ENCODE data around the gene PDE9A. TPM values are rescaled to one million over a fixed set of nuclear protein-coding genes. Genes with fewer than 3 reads are reported as not detected.
"Not testable (repeated sequence)": the region's sequence is repeated elsewhere in the genome, so short reads cannot be mapped to it uniquely, and the experiment has no call there.

The PDE9A gene
- polyA plus RNA-seq, 2 of the 4 experiments (the other 2 are of a cell fraction): 1.3 to 3.1 TPM

DNA sequence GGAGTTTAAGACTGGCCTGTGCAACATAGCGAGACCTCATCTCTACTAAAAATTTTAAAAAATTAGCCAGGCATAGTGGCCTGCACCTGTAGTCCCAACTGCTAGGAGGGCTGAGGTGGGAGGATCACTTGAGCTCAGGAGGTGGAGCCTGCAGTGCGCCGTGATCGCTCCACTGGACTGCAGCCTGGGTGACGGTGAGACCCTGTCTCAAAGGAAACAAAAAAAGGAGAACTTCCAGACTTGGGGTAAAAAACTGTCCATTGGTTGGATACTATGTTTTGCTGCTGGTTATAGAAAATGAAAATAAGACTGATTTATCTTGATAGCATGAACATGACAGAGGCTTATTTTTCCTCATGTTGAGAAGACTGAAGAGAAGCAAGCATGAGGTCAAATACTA, 146.5 kb downstream of the PDE9A start (continued):
- no peak for TF ChIP-seq HOXB5 (CRISPR knock-in tag; IDR thresholded peaks at IDR 0.05)
- TF ChIP-seq RNF2 (IDR thresholded peaks at IDR 0.05; ENCODE audit: borderline replicate concordance, low read depth): no peak

DNA sequence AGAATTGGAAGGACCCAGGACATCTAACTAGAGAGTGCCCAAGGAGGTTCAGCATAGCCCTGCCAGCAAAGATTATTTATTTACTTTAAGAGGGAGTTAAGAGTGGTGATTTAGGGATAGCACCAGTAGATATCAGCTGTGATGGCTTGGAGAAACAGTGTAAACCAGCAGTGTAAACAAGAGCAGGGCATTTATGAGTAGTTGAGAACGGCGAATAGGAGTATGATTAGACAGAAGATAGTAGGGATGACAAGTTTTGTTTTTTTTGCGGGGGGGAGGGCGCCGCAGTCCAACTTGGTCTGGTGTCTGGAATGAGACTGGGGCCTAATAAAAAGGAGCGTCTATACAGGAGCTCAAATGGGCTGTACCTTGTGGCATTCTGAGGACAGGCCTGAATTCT, 148.2 kb downstream of the PDE9A start:
- ATAC-seq; H3K27ac ChIP-seq; POLR2A ChIA-PET; H3K9me3 ChIP-seq; H3K4me3 ChIP-seq; FAIRE-seq; DNase-seq (ENCODE audit: low read depth in 1 of 2, low spot score in 1 of 2); H3K4me2 ChIP-seq; CTCF ChIA-PET; H3K4me1 ChIP-seq: not testable (repeated sequence)
- 68% methylated on average over 6 of the region's 6 CpGs for WGBS (ENCODE audit: missing lambda C conversion rate)

GRCh38 chr21:42806509-42807140, 153.2 kb downstream of the PDE9A start:
- ChIA-PET CTCF (no interaction called here), POLR2A (no interaction called here)
- Histone ChIP-seq H3K27ac (no peak overlapping the region), H3K4me3 (no peak overlapping the region), H3K9me3 (no peaks in the 10 kb centered on the region), H3K4me2 (no peak overlapping the region), H3K4me1 (no peaks in the 10 kb centered on the region)
- TF ChIP-seq, protein P1, sequence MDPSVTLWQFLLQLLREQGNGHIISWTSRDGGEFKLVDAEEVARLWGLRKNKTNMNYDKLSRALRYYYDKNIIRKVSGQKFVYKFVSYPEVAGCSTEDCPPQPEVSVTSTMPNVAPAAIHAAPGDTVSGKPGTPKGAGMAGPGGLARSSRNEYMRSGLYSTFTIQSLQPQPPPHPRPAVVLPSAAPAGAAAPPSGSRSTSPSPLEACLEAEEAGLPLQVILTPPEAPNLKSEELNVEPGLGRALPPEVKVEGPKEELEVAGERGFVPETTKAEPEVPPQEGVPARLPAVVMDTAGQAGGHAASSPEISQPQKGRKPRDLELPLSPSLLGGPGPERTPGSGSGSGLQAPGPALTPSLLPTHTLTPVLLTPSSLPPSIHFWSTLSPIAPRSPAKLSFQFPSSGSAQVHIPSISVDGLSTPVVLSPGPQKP (IDR thresholded peaks at IDR 0.05; ENCODE audit: low read depth, low read length): no peak
- FAIRE-seq (no peak), DNase-seq (ENCODE audit: low read depth in 1 of 2, low spot score in 1 of 2) (no peak), ATAC-seq (no peak)
- 70% methylated on average over 14 of the region's 14 CpGs for WGBS (ENCODE audit: missing lambda C conversion rate)

GRCh38 chr21:42807293-42807895, 154.0 kb downstream of the PDE9A start:
- FAIRE-seq: not testable (repeated sequence)

DNA sequence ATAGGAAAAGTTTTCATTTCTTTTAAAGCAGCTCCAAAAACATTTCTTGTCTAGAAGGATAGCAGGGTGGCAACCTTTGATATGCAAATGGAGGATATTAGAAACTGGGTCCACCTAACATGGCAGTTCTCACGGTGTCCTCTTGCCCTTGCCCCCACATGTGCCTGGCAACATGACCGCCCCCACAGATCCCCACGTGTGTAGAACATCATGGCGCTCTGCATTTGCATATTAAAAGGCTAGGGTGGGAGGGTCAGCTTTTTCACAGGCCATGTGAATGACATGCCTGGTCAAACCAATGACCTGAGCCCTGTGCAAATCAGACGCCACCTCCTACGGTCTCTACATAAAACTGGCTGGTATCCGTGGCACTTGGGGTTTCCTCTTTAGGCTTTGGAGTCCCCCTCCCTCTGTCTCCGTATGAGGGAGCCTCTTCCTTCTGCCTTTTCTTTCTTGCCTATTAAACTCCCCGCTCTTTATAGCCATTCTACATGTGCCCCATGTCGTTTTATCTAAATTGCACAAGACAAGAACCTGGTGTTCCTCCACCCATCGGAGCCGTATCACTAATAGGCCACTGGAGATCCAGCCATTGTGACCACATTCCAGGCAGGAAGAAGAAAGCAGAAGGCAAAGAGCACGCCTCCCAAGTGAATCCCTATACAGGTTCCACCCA, 154.7 kb downstream of the PDE9A start:
- ChIA-PET POLR2A (no interaction called here), CTCF (no interaction called here)
- 67% methylated on average over 13 of the region's 13 CpGs for WGBS (ENCODE audit: missing lambda C conversion rate)
- no peaks in the 10 kb centered on the region for H3K9me3 ChIP-seq
- FAIRE-seq (no peak), DNase-seq (ENCODE audit: low read depth in 1 of 2, low spot score in 1 of 2) (no peak), ATAC-seq (no peak)
- TF ChIP-seq CHD4 (IDR thresholded peaks at IDR 0.05; ENCODE audit: borderline replicate concordance): no peak
- TF ChIP-seq RAD21 (conservative IDR thresholded peaks at IDR 0.05 in 1 of 2, IDR thresholded peaks at IDR 0.05 in 1 of 2): no peak
- no peak for TF ChIP-seq MAZ (IDR thresholded peaks at IDR 0.05; ENCODE audit: borderline replicate concordance, low read depth, low read length)
- TF ChIP-seq KDM1A (IDR thresholded peaks at IDR 0.05; ENCODE audit: low read depth): no peak
- TF ChIP-seq TFCP2L1 (CRISPR knock-in tag; IDR thresholded peaks at IDR 0.05): no peak
- no peak for TF ChIP-seq HOXA7 (CRISPR knock-in tag; IDR thresholded peaks at IDR 0.05)
- TF ChIP-seq, protein P2, sequence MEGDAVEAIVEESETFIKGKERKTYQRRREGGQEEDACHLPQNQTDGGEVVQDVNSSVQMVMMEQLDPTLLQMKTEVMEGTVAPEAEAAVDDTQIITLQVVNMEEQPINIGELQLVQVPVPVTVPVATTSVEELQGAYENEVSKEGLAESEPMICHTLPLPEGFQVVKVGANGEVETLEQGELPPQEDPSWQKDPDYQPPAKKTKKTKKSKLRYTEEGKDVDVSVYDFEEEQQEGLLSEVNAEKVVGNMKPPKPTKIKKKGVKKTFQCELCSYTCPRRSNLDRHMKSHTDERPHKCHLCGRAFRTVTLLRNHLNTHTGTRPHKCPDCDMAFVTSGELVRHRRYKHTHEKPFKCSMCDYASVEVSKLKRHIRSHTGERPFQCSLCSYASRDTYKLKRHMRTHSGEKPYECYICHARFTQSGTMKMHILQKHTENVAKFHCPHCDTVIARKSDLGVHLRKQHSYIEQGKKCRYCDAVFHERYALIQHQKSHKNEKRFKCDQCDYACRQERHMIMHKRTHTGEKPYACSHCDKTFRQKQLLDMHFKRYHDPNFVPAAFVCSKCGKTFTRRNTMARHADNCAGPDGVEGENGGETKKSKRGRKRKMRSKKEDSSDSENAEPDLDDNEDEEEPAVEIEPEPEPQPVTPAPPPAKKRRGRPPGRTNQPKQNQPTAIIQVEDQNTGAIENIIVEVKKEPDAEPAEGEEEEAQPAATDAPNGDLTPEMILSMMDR (IDR thresholded peaks at IDR 0.05): no peak
- no peak for TF ChIP-seq GATA3 (IDR thresholded peaks at IDR 0.05; ENCODE audit: borderline replicate concordance)
- H3K4me2 ChIP-seq: no peak overlapping the region
- H3K4me1 ChIP-seq: no peaks in the 10 kb centered on the region
- H3K4me3 ChIP-seq: no peak overlapping the region
- no peak overlapping the region for H3K27ac ChIP-seq

More at GRCh38 chr21:42807293-42807895, 154.0 kb downstream of the PDE9A start:
- H3K27ac ChIP-seq; H3K9me3 ChIP-seq; H3K4me3 ChIP-seq; POLR2A ChIA-PET; CTCF ChIA-PET; H3K4me1 ChIP-seq; DNase-seq (ENCODE audit: low read depth in 1 of 2, low spot score in 1 of 2); H3K4me2 ChIP-seq; ATAC-seq: not testable (repeated sequence)
- WGBS (ENCODE audit: missing lambda C conversion rate): 72% methylated on average over 16 of the region's 16 CpGs

All from A549 (cell line).